GM18511 (cell line): ENCODE data around the gene KIRREL3.

Experiments used
- ATAC-seq: cut with Tn5 transposase; IDR thresholded peaks from one replicate; pipeline ENCODE4 v1.9.1; 2021; ENCODE audit warnings: mild to moderate bottlenecking, moderate library complexity; ENCODE audit not compliant: unreplicated experiment

KIRREL3 gene

DNA sequence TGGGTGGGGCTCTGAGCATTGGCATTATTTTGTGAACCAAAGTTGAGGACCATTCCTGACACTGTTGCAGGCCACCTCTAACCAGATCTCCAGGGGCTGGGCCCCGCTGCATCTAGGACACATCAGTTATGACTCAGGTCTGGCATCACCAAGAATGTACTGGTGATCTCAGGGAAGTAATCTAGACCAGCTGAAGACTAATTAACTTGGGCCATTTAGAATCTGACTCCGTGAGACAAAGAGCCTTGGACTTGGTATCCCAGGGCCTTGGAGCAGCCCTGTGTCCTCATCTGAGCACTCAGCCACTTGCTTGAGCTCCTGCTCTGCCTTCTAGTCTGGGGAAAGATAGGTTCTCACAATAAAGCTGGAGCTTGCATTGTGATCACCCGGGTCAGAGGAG, 200.6 kb downstream of the KIRREL3 start:
- no peak for ATAC-seq

DNA sequence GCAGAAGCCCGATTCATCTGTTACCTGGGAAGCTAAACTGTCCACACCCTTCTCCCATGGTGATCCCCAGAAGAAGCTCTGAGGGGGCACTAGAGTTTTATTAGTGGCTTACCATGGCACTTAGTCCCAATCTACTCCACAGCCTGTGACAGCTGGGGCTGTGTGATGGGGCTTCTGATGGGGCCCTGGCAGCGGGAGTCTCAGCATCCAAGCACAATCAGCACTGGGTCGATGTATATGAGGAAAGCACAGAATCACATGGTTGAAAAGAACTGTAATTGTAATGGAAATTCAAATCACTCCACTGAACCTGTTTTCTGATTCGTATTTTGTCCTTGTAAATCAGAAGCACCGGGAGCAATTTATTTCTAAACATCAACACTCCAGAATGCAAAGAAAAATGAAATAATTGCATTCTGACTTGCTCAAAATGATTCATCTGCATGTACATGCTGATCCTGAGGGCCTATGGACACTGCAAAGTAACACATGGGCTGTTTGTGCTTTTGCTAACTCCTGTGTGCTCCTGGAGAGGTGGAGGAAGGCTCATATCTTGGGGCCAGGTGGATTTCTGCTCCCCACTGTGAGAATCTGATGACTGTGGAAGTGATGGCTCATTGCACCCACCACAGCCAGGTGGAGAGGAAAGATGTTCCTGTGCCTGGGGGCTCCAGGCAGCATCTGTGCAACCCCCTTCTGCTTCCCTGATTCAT, 203.0 kb downstream of the KIRREL3 start:
- ATAC-seq: no peak

- ATAC-seq: no peak
Measured at GRCh38 chr11:126793596-126793995, 207.0 kb downstream of the KIRREL3 start.

DNA sequence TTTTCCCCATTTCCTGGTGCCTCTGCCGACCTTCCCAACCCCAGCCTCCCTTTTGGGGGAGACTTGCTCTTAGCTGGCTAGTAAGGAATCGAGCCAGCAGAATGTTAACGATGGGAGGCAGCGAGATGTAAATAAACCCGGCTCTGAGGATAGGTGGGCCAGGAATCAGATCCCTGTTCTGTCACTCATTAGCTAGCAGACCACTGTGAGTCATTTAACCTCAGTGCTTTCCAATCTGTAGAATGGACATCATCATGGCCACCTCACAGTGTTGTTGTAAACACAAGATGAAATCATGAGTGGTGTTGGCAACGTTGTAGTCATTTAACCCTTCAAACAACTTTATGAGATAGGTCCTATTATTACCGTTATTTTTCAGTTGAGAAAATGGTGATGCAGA, 208.6 kb downstream of the KIRREL3 start:
- ATAC-seq: no peak

DNA sequence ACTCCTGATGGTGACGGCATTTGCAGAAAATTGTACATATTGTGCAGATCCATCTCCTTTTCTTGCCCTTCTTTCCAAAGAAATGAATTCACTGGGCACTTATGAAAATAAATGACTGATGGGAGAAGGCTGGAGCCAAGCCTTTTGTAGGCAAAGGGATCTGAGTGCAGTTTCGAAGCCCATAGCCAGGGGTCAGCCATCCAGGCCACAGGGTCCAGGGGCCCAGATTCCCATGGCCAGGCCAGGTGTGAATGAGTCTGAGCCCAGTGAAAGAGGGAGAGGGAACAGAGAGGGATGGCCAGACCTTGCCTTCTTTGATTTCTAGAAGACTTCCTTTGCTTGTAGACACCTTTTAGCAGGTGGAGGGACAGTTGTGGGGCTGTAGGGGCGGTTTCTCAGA, 209.1 kb downstream of the KIRREL3 start:
- no peak for ATAC-seq

GRCh38 chr11:126790550-126791081, 210.0 kb downstream of the KIRREL3 start:
- no peak for ATAC-seq

GRCh38 chr11:126782810-126783209, 217.8 kb downstream of the KIRREL3 start:
- ATAC-seq: no peak

GRCh38 chr11:126781942-126782341, 218.6 kb downstream of the KIRREL3 start:
- no peak for ATAC-seq

GRCh38 chr11:126776119-126776518, 224.5 kb downstream of the KIRREL3 start:
- no peak for ATAC-seq

GRCh38 chr11:126772267-126772666, 228.3 kb downstream of the KIRREL3 start:
- no peak for ATAC-seq

GRCh38 chr11:126768702-126769101, 231.9 kb downstream of the KIRREL3 start:
- no peak for ATAC-seq

DNA sequence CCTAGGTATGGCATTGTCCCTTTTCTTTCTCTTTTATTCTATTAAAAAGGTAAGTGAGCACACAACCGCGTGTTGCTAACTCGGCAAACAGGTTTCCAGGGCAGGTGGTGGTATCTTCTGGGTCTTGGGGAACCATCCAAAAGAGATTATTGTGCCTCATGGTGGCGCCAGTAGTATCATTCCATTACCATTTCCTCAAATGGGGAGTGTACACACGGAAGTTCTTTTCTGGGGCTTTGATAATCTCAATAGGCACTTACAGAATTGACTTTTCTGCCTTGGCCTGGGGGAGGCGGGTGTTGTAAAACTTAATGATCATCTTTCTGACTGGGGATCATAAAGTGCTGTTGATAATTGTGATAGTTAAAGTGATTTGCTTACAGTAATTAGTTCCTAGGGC, 234.1 kb downstream of the KIRREL3 start:
- no peak for ATAC-seq

DNA sequence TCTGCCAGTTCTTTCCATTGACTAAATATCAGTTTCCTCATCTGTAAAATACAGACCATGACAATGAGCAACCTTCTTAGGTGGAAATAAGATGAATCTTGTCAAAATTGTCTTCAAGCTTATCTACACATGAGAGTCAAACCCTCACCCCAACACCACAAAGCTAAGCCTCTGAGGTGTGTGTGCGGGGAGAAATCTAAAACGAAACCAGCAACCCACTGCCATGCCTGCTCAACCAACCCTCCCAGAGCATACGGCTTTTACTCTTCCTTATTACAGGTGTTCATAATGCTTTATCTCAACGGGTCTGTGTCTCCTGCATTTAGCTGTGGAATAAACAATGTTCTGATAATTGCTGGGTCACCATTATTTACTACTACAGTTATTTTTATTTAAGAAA, 235.4 kb downstream of the KIRREL3 start:
- ATAC-seq: no peak

DNA sequence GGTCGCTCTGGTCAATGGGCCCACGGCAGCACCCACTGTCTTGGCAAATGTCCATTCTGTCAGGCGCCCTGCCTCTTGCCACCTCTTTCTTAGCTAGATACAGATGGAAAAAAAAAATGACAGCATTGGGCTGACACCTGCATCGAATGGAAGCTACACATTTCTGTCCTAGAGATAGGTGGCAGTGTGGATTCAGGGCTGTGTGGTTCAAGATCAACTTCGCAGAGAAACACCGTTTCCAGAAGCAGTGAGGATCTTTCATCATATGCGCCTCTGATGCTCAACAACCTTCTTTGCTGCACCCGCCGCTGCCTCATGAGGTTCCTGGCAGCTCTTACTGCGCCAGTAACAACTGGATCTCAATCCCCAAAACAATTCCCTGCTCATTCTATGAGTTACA, 236.3 kb downstream of the KIRREL3 start:
- no peak for ATAC-seq

DNA sequence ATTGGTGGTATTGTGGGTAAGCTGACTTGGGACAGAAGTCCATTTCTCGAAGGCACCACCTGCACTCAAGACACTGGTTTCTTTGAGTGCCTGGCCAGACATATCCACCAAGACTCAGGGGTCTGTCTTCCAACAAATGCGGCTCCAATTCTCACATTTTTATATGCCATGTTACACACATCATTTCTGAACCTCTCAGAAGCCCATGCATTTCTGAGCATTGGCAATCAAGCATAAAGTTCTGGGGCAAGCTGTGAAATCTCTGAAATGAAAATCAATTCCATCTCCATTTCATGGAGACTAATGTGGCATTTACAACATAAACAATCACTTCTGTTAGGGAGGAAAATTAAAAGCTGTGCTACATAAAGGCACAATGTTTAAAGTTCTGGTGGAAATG, 243.7 kb downstream of the KIRREL3 start:
- ATAC-seq: no peak

DNA sequence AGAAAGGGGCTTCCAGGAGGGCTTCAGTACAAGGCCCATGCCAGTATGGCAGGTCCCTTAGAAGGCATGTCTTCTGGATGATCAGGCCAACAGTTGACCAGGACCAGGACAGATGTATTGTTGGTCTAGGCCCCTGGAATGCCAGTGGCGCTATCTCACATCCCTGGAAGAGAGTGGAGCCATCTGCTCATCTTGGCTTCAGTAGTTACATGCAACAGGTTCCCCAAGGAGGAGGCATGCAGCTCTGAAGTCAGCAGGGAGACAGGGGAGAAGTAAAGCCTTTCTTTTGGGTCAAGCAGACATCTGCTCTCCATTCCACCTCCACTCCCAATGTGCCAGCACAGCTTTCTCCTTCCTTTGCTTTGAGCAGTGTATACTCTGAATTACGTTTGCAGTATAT, 244.1 kb downstream of the KIRREL3 start:
- ATAC-seq: no peak

DNA sequence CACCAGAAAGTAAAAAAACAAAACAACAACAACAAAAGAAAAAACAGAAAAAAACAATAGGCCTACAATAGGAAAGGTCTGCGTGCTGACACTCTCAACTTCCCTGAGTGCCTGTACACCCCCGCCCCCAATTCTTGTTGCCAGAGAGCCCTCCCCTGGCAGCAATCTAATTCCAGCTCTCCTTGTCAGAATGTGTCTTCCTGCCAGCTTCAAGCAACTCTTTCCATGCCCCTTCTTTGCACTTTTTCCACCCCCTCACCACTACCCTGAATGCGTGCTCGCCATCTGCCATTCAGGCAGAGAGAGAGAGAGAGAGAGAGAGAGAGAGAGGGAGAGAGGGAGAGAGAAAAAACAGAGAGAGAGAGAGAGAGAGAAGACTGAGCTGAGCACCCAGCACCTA, 245.0 kb downstream of the KIRREL3 start:
- ATAC-seq: no peak

GRCh38 chr11:126754591-126755426, 245.8 kb downstream of the KIRREL3 start:
- no peak for ATAC-seq

DNA sequence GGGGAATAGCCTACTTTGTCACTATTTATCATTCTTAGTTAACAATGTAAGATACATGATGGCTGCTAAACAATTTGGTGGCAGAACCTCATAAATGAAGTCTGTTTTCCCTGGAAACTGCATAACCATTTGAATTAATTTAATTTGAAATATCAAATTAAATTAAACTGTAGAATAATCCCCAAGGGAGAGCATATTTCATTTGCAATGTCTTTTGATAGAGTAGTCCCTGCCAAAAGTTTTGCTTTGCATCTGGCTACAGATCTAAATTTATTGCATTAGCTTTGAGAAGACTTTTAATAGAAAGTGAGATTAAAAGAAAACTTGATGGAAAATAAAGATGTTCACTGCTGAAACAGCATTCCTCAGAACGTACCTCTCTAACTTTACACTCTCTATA, 246.6 kb downstream of the KIRREL3 start:
- no peak for ATAC-seq

DNA sequence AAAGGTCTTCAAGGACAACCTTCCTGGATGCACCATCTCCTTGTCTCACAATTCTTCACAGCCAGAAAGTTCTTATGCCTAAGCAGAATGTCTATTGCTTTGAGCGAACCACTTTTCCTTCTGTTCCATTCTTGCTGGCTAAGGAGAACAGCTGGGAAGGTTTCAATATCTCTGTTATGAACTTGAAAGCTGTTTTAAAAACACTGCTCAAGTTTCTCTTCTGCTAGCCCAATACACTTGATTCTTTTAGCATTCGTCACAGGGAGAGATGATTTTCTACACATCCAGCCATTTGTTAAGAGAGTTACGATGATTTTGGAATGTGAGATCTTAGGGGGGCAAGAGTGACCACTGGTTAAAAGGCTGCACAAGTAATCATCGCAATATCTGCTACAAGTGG, 249.3 kb downstream of the KIRREL3 start:
- ATAC-seq: no peak

DNA sequence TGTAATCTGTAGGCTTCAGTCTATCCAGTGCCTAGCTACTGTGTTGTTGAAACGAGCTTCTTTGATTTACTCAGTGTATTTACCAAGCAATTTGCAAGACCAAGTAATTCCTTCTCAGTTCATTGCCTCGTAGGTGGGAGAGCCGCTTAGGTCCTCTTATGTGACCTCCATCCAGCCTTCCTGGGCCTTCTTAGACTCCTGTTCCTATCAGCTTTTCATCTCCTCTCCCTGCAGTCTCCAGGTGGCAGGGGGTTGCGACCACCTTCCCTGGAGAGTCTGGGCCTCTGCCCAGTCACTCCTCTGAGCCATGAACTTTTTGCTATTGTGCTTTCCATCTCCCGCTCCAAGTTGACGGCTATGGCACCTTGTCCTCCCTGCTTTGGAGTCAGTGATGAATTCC, 251.8 kb downstream of the KIRREL3 start:
- no peak for ATAC-seq

DNA sequence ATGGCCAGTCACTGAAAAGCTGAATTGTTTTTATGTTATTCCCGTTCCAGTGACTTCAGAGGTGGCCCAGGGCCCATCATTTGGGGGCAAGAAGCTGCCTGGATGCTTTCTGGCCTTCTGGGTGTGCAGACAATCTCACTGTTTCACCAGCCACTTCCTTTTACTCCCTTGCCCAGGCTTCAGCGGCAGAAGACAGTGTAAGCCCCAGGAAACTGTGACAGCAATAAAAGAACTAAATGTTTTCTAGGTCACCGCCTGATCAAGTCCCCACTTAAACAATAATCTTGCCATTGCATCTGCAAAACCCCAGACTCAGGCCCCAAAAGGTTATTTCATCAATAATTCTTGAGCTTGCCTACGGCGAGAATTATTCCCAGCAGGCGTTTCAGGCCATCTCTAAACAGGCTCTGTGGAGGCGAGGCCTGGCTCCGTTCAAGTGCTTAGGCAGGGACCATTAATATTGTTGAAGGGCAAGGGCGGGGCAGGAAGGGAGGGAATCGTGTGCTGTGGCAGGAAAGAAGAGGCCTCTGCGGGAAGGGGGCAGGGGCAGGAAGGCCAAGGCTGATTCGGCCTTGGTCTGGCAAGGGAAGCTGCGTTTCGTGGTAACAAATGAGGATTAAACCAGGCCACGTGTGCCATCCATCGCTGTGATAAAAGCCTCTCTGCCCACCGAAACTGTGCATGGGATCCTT, 252.3 kb downstream of the KIRREL3 start:
- ATAC-seq: no peak
